H1 (cell line): ENCODE results near the gene LRRK1. TPM values are rescaled to one million over a fixed set of nuclear protein-coding genes. Genes with fewer than 3 reads are reported as not detected.

ENCODE experiments used
- CHD7 ChIP-seq: fragments of 300-600 bp; sonication (generic); IDR thresholded peaks from 2 replicates; pipeline ENCODE4 v1.7.1; 2012; ENCODE audit warnings: low read length, moderate library complexity, mild to moderate bottlenecking, inconsistent platforms; ENCODE audit not compliant: insufficient replicate concordance
- TAF7 ChIP-seq: optimal IDR thresholded peaks from 2 replicates; pipeline ENCODE3; 2011; ENCODE audit warnings: low read depth, mild to moderate bottlenecking, inconsistent platforms, low read length, moderate library complexity, borderline replicate concordance
- polyA plus RNA-seq, 7 experiments: library from polyadenylated mRNA; depleted of rRNA in 3 of 7; stranded (reverse) in 5 of 7; unstranded in 2 of 7; fragments of >200 nt in 5 of 7; fragments of 200-250 nt in 2 of 7; gene quantifications; 1 replicate in 5 of 7; 2 replicates in 1 of 7; 4 replicates in 1 of 7; pipeline versions ENCODE4 v1.2.1 to v1.2.3, GENCODE V29; 2011 to 2013; ENCODE audit warnings: missing spikeins in 2 of 7, mixed read lengths in 2 of 7
- total RNA-seq: library from RNA; stranded (reverse); fragmentation: NEBNext Ultra II Directional; extraction: Animal tissue kit (Norgen Biotek cat#: 25700); gene quantifications from 2 replicates; pipeline ENCODE4 v1.2.1, GENCODE V29; 2021

Gene LRRK1
- total and polyA plus RNA-seq, 2 of the 8 experiments (the other 6 are each of a cell fraction or from before 2014, with no cell fraction given): 1.2 to 3.6 TPM

- TF ChIP-seq TAF7 (no peak), CHD7 (no peak)
Observed at GRCh38 chr15:101114166-101114565, 195.0 kb downstream of the LRRK1 start (continued).
